Ishikawa (cell line): Measurements from ENCODE around the gene MYOCD.
A peak's percentile ranks its signal among the peaks of the same experiment; 100 is the strongest.

Experiments used
- CEBPB ChIP-seq: IDR thresholded peaks from 2 replicates; pipeline ENCODE4 v1.6.1; 2012
- CREB1 ChIP-seq: IDR thresholded peaks from 2 replicates; pipeline ENCODE4 v1.6.1; 2012; ENCODE audit warnings: low read depth
- EGR1 ChIP-seq: IDR thresholded peaks from 2 replicates; pipeline ENCODE4 v1.6.1; 2012
- EP300 ChIP-seq: IDR thresholded peaks from 2 replicates; pipeline ENCODE4 v1.6.1; 2012; ENCODE audit warnings: borderline replicate concordance
- FOXM1 ChIP-seq: IDR thresholded peaks from 2 replicates; pipeline ENCODE4 v1.6.1; 2012; ENCODE audit warnings: low read depth, borderline replicate concordance
- MAX ChIP-seq: IDR thresholded peaks from 2 replicates; pipeline ENCODE4 v1.6.1; 2012
- NFIC ChIP-seq: IDR thresholded peaks from 2 replicates; pipeline ENCODE4 v1.6.1; 2012
- RAD21 ChIP-seq: IDR thresholded peaks from 2 replicates; pipeline ENCODE4 v1.6.1; 2012; ENCODE audit warnings: low read depth
- TAF1 ChIP-seq: IDR thresholded peaks from 2 replicates; pipeline ENCODE4 v1.6.1; 2012; ENCODE audit warnings: low read depth, mild to moderate bottlenecking
- TEAD4 ChIP-seq: IDR thresholded peaks from 2 replicates; pipeline ENCODE4 v1.6.1; 2012
- YY1 ChIP-seq: IDR thresholded peaks from 2 replicates; pipeline ENCODE4 v1.6.1; 2012; ENCODE audit warnings: low read depth
- ZBTB7A ChIP-seq: IDR thresholded peaks from 2 replicates; pipeline ENCODE4 v1.6.1; 2012; ENCODE audit warnings: low read depth
- TF ChIP-seq, protein P1 (sequence below): IDR thresholded peaks from 2 replicates; pipeline ENCODE4 v1.6.1; 2012; ENCODE audit warnings: low read depth, mild to moderate bottlenecking
- TF ChIP-seq, protein P2 (sequence below): IDR thresholded peaks from 2 replicates; pipeline ENCODE4 v1.6.1; 2012

DNA sequence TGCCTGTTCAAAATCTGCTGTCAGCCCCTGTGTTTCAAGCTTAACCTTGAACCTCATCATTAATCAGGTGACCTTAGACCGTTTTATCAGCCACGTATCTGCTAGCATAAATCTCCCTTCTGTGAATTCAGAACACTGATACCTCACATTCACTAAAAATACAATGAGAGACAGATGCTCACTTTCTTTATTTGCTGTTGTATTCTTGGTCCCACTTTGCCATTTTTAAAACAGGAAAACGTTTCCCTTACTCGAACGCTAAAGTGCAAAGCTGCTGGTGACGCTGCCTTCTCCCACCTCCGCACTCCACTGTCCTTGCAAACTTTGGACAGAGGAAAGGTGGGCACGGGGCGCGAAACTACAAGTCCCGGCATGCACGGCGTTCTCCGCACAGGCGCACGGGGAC is 123.4 kb downstream of the MYOCD start:
- TF ChIP-seq CEBPB (no peak), YY1 (no peak), EGR1 (no peak), TAF1 (no peak), NFIC (no peak), EP300 (no peak), FOXM1 (no peak), TEAD4 (no peak), MAX (no peak), RAD21 (no peak), CREB1 (no peak), ZBTB7A (no peak)
- TF ChIP-seq, protein P1, sequence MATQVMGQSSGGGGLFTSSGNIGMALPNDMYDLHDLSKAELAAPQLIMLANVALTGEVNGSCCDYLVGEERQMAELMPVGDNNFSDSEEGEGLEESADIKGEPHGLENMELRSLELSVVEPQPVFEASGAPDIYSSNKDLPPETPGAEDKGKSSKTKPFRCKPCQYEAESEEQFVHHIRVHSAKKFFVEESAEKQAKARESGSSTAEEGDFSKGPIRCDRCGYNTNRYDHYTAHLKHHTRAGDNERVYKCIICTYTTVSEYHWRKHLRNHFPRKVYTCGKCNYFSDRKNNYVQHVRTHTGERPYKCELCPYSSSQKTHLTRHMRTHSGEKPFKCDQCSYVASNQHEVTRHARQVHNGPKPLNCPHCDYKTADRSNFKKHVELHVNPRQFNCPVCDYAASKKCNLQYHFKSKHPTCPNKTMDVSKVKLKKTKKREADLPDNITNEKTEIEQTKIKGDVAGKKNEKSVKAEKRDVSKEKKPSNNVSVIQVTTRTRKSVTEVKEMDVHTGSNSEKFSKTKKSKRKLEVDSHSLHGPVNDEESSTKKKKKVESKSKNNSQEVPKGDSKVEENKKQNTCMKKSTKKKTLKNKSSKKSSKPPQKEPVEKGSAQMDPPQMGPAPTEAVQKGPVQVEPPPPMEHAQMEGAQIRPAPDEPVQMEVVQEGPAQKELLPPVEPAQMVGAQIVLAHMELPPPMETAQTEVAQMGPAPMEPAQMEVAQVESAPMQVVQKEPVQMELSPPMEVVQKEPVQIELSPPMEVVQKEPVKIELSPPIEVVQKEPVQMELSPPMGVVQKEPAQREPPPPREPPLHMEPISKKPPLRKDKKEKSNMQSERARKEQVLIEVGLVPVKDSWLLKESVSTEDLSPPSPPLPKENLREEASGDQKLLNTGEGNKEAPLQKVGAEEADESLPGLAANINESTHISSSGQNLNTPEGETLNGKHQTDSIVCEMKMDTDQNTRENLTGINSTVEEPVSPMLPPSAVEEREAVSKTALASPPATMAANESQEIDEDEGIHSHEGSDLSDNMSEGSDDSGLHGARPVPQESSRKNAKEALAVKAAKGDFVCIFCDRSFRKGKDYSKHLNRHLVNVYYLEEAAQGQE = peak; percentile 32; the same call in 1 of the 2 replicates
- TF ChIP-seq, protein P2, sequence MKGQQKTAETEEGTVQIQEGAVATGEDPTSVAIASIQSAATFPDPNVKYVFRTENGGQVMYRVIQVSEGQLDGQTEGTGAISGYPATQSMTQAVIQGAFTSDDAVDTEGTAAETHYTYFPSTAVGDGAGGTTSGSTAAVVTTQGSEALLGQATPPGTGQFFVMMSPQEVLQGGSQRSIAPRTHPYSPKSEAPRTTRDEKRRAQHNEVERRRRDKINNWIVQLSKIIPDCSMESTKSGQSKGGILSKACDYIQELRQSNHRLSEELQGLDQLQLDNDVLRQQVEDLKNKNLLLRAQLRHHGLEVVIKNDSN = no peak
